NCI-H1694 (cell line): ENCODE data around the gene ERC1.
"Not testable (repeated sequence)": the region's sequence is repeated elsewhere in the genome, so short reads cannot be mapped to it uniquely, and the experiment has no call there.

Source experiments
- DNase-seq: peaks from one replicate; lab custom pipeline; 2025; lab: John Stamatoyannopoulos, UW

The ERC1 gene

GRCh38 chr12:1185460-1186182 lies 194.6 kb downstream of the ERC1 start:
- DNase-seq: no peak

GRCh38 chr12:1186298-1186697 lies 195.3 kb downstream of the ERC1 start:
- no peak for DNase-seq

- DNase-seq: no peak
Measured at GRCh38 chr12:1188016-1188415, 197.0 kb downstream of the ERC1 start.

GRCh38 chr12:1189163-1189562 lies 198.1 kb downstream of the ERC1 start:
- no peak for DNase-seq

- DNase-seq: no peak
Measured at GRCh38 chr12:1195513-1195912, 204.5 kb downstream of the ERC1 start.

- no peak for DNase-seq
Measured at GRCh38 chr12:1197264-1198018, 206.4 kb downstream of the ERC1 start.

GRCh38 chr12:1198854-1199253 lies 207.8 kb downstream of the ERC1 start:
- DNase-seq: not testable (repeated sequence)

- no peak for DNase-seq
Measured at GRCh38 chr12:1199700-1200099, 208.7 kb downstream of the ERC1 start.

GRCh38 chr12:1201030-1201429 lies 210.0 kb downstream of the ERC1 start:
- DNase-seq: no peak

- no peak for DNase-seq
Measured at GRCh38 chr12:1201886-1202285, 210.9 kb downstream of the ERC1 start.

GRCh38 chr12:1203735-1204019 lies 212.7 kb downstream of the ERC1 start:
- DNase-seq: no peak

GRCh38 chr12:1204581-1205121 lies 213.6 kb downstream of the ERC1 start:
- DNase-seq: no peak

GRCh38 chr12:1205512-1206060 lies 214.6 kb downstream of the ERC1 start:
- DNase-seq: no peak

GRCh38 chr12:1206118-1206734 lies 215.2 kb downstream of the ERC1 start:
- DNase-seq: no peak

GRCh38 chr12:1207276-1207675 lies 216.3 kb downstream of the ERC1 start:
- no peak for DNase-seq

GRCh38 chr12:1208719-1209118 lies 217.7 kb downstream of the ERC1 start:
- DNase-seq: not testable (repeated sequence)

GRCh38 chr12:1212526-1212925 lies 221.5 kb downstream of the ERC1 start:
- DNase-seq: no peak

GRCh38 chr12:1213205-1213604 lies 222.2 kb downstream of the ERC1 start:
- no peak for DNase-seq

GRCh38 chr12:1213618-1214205 lies 222.7 kb downstream of the ERC1 start:
- no peak for DNase-seq

- DNase-seq: no peak
Measured at GRCh38 chr12:1216560-1216959, 225.5 kb downstream of the ERC1 start.

GRCh38 chr12:1217191-1217949 lies 226.3 kb downstream of the ERC1 start:
- no peak for DNase-seq

GRCh38 chr12:1218369-1218768 lies 227.3 kb downstream of the ERC1 start:
- no peak for DNase-seq
